Caco-2 (cell line): ENCODE measurements around the gene XXYLT1. TPM values are rescaled to one million over a fixed set of nuclear protein-coding genes. Genes with fewer than 3 reads are reported as not detected.
"Not testable (repeated sequence)": the region's sequence is repeated elsewhere in the genome, so short reads cannot be mapped to it uniquely, and the experiment has no call there.

Source experiments
- BruUV-seq: library from RNA; stranded (reverse); fragments of 400-500 nt; replicated peaks from 2 replicates; lab custom pipeline; 2021; lab: Mats Ljungman, UMichigan
- CTCF ChIA-PET: fragments of 300-600 bp; sonication (Branson Sonifier 250); formaldehyde crosslinking; loops from one replicate; lab custom pipeline; 2022; ENCODE audit warnings: antibody characterized with exemption; lab: Charles Lee
- POLR2A ChIA-PET: fragments of 300-600 bp; sonication (Branson Sonifier 250); formaldehyde crosslinking; loops from one replicate; lab custom pipeline; 2022; ENCODE audit warnings: antibody characterized with exemption; lab: Charles Lee
- DNase-seq, 2 experiments: peaks; one replicate each; pipeline versions ENCODE4 v3.0.0 to v3.0.0-alpha.2; 2020 to 2022
- H3K27me3 ChIP-seq: replicated peaks from 2 replicates; pipeline ENCODE4 v1.6.0; 2011; ENCODE audit warnings: low read length; ENCODE audit not compliant: control insufficient read depth, insufficient read depth
- H3K36me3 ChIP-seq: 2 replicates; pipeline ENCODE4 v1.5.1; 2011; ENCODE audit warnings: low read length; ENCODE audit not compliant: control insufficient read depth, insufficient read depth
- H3K4me1 ChIP-seq: fragments of 250-450 bp; sonication (Bioruptor Pico); 2 replicates; pipeline ENCODE4 v1.5.1; 2020; ENCODE audit warnings: mild to moderate bottlenecking
- H3K4me3 ChIP-seq: 2 replicates; pipeline ENCODE4 v1.5.1; 2011; ENCODE audit warnings: low read depth, mild to moderate bottlenecking, control low read depth, low read length
- H3K9me3 ChIP-seq: fragments of 250-450 bp; sonication (Bioruptor Pico); 2 replicates; pipeline ENCODE4 v1.5.1; 2020; ENCODE audit warnings: mild to moderate bottlenecking, moderate library complexity
- H3K27ac Mint-ChIP-seq: one replicate; pipeline ENCODE4 v1.8.0; 2022; ENCODE audit warnings: mixed read lengths; ENCODE audit not compliant: unreplicated experiment
- H3K27me3 Mint-ChIP-seq: one replicate; pipeline ENCODE4 v1.8.0; 2022; ENCODE audit warnings: mixed read lengths; ENCODE audit not compliant: insufficient read depth, unreplicated experiment
- H3K36me3 Mint-ChIP-seq: one replicate; pipeline ENCODE4 v1.8.0; 2022; ENCODE audit warnings: mild to moderate bottlenecking, mixed read lengths; ENCODE audit not compliant: insufficient read depth, unreplicated experiment
- H3K4me1 Mint-ChIP-seq: one replicate; pipeline ENCODE4 v1.8.0; 2022; ENCODE audit warnings: low read depth, mixed read lengths; ENCODE audit not compliant: unreplicated experiment
- H3K4me3 Mint-ChIP-seq: one replicate; pipeline ENCODE4 v1.8.0; 2022; ENCODE audit warnings: mild to moderate bottlenecking, moderate library complexity, mixed read lengths; ENCODE audit not compliant: unreplicated experiment
- H3K9me3 Mint-ChIP-seq: one replicate; pipeline ENCODE4 v1.8.0; 2022; ENCODE audit warnings: mixed read lengths; ENCODE audit not compliant: unreplicated experiment
- CTCF ChIP-seq, 2 experiments: fragments of 200-600 bp in 1 of 2; IDR thresholded peaks; 1 replicate in 1 of 2; 2 replicates in 1 of 2; pipeline versions ENCODE4 v1.5.1 to v1.8.0; 2011 to 2022; ENCODE audit warnings: antibody characterized with exemption in 1 of 2, control low read depth in 1 of 2, inconsistent platforms in 1 of 2, low read depth in 1 of 2, low read length in 1 of 2, mild to moderate bottlenecking in 1 of 2, moderate library complexity in 1 of 2; ENCODE audit not compliant: insufficient read depth in 1 of 2, severe bottlenecking in 1 of 2, unreplicated experiment in 1 of 2
- intact Hi-C: fragments of 100-400 bp; cut with micrococcal nuclease; formaldehyde crosslinking; loops from one replicate; pipeline ENCODE4 v1.10.0; 2022; ENCODE audit not compliant: unreplicated experiment
- total RNA-seq: library from RNA; stranded (reverse); gene quantifications from 2 replicates; pipeline ENCODE4 v1.2.3, GENCODE V29; 2022

The XXYLT1 gene
- total RNA-seq, 1 experiment from 2014 or later, result 14.2 TPM

GRCh38 chr3:195040094-195040493 lies 230.9 kb downstream of the XXYLT1 start:
- no peaks in the 10 kb centered on the region for H3K27me3 Mint-ChIP-seq
- H3K9me3 ChIP-seq, result no peaks in the 10 kb centered on the region
- no peak for DNase-seq
- H3K4me1 ChIP-seq, result peaks cover 11% of the 10 kb centered on the region
- TF ChIP-seq CTCF (IDR thresholded peaks at IDR 0.05; ENCODE audit: insufficient read depth in 1 of 2, low read depth in 1 of 2, low read length in 1 of 2, severe bottlenecking in 1 of 2, unreplicated experiment in 1 of 2), result no peak
- H3K27ac Mint-ChIP-seq, result no peak overlapping the region
- no peak overlapping the region for H3K4me3 Mint-ChIP-seq
- no TSS peak for BruUV-seq
- no peaks in the 10 kb centered on the region for H3K4me1 Mint-ChIP-seq
- intact Hi-C loops, result no loop called here
- no peaks in the 10 kb centered on the region for H3K36me3 Mint-ChIP-seq
- ChIA-PET CTCF (no interaction called here), POLR2A (no interaction called here)
- H3K9me3 Mint-ChIP-seq, result no peaks in the 10 kb centered on the region
- no peaks in the 10 kb centered on the region for H3K27me3 ChIP-seq
- H3K4me3 ChIP-seq, result no peak overlapping the region
- no peaks in the 10 kb centered on the region for H3K36me3 ChIP-seq

GRCh38 chr3:195039180-195039843 lies 231.6 kb downstream of the XXYLT1 start:
- CTCF ChIA-PET, result no interaction called here
- H3K27me3 Mint-ChIP-seq, result no peaks in the 10 kb centered on the region
- H3K4me1 ChIP-seq, result peaks cover 16% of the 10 kb centered on the region
- POLR2A ChIA-PET, result interaction anchor here (0.6 kb wide), 1 partner anchor 703 kb away, joined by 3 read pairs; no protein-coding TSS in a partner anchor
- H3K36me3 ChIP-seq, result no peaks in the 10 kb centered on the region
- BruUV-seq, result no TSS peak
- no peak overlapping the region for H3K27ac Mint-ChIP-seq
- DNase-seq, result no peak
- H3K9me3 Mint-ChIP-seq, result no peaks in the 10 kb centered on the region
- intact Hi-C loops, result no loop called here
- peaks cover under 1% of the 10 kb centered on the region for H3K4me1 Mint-ChIP-seq
- H3K9me3 ChIP-seq, result no peaks in the 10 kb centered on the region
- TF ChIP-seq CTCF (IDR thresholded peaks at IDR 0.05; ENCODE audit: insufficient read depth in 1 of 2, low read depth in 1 of 2, low read length in 1 of 2, severe bottlenecking in 1 of 2, unreplicated experiment in 1 of 2), result no peak
- H3K4me3 Mint-ChIP-seq, result no peak overlapping the region
- no peaks in the 10 kb centered on the region for H3K27me3 ChIP-seq
- H3K4me3 ChIP-seq, result no peak overlapping the region
- H3K36me3 Mint-ChIP-seq, result no peaks in the 10 kb centered on the region

GRCh38 chr3:195038161-195038560 lies 232.8 kb downstream of the XXYLT1 start:
- no peaks in the 10 kb centered on the region for H3K9me3 Mint-ChIP-seq
- CTCF ChIA-PET, result no interaction called here
- H3K27me3 ChIP-seq, result no peaks in the 10 kb centered on the region

GRCh38 chr3:195037586-195037985 lies 233.4 kb downstream of the XXYLT1 start:
- intact Hi-C loops, H3K9me3 Mint-ChIP-seq, H3K36me3 ChIP-seq, DNase-seq, BruUV-seq, H3K9me3 ChIP-seq, H3K4me3 ChIP-seq, H3K27ac Mint-ChIP-seq, POLR2A ChIA-PET, H3K36me3 Mint-ChIP-seq, H3K27me3 Mint-ChIP-seq, CTCF ChIA-PET, H3K4me3 Mint-ChIP-seq, H3K27me3 ChIP-seq: not testable (repeated sequence)
- peaks cover 13% of the 10 kb centered on the region for H3K4me1 Mint-ChIP-seq
- peaks cover 33% of the 10 kb centered on the region for H3K4me1 ChIP-seq

More at GRCh38 chr3:195038161-195038560, 232.8 kb downstream of the XXYLT1 start:
- no peaks in the 10 kb centered on the region for H3K36me3 Mint-ChIP-seq
- Histone ChIP-seq H3K36me3 (no peaks in the 10 kb centered on the region), H3K9me3 (no peaks in the 10 kb centered on the region), H3K4me3 (no peak overlapping the region), H3K4me1 (peaks cover 28% of the 10 kb centered on the region)
- peaks cover 12% of the 10 kb centered on the region for H3K4me1 Mint-ChIP-seq
- H3K27me3 Mint-ChIP-seq, result no peaks in the 10 kb centered on the region
- POLR2A ChIA-PET, result no interaction called here
- H3K4me3 Mint-ChIP-seq, result no peak overlapping the region
- no peak for TF ChIP-seq CTCF (IDR thresholded peaks at IDR 0.05; ENCODE audit: insufficient read depth in 1 of 2, low read depth in 1 of 2, low read length in 1 of 2, severe bottlenecking in 1 of 2, unreplicated experiment in 1 of 2)
- intact Hi-C loops, result no loop called here
- DNase-seq, result no peak
- BruUV-seq, result no TSS peak
- no peak overlapping the region for H3K27ac Mint-ChIP-seq
